ENCODE data around the gene RBM10.

RBM10 gene

DNA sequence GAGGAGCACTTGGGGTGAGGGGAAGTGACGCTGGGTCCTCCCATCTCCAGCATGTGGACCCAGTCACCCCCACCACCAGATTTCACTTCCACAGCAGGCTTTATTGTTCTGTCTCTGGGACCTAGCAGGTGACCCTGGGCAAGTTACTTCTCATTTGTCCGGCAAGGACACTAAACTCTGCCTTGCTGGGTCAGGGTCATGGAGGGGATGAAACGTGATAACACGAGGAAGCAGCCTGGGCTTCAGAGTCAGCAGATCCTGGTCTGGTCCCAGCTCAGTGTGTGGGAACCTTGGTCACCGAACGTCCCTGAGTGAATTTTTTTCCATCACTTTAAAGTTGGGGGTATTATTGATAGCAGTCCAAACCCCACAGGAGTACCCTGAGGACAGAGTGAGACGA lies 52.5 kb downstream of the RBM10 start:
- DNase-seq (ENCODE audit: low read depth): no peak

DNA sequence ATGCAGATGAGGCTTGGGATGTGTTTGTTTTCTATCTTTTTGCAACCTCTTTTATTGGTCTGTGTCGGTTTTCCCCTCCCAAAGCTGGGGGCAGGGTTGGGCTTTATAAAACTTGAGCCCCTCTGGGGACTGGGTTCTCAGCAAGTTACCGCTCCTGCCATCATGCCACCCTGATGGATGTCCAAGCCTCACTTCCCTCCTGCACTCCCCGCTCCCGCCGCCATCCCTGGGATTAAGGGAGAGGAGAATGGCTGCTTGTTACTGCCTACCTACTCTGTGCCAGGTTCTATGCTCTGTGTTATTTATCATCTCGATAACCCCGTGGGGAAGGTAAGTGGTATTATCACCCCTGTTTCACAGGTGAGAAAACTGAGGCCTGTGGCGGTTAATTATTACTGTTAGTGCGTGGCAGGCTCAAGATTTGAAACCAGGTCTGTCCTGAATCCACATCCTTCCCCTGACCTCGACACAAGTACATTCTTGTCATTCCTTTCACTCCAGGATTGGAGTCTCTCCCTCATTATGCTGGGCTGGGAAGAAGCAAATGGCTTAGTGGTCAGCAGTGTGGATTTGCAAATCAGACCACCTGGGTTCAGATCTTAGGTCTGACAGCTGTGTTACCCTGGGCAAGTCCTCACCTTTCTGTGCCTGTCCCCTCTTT lies 53.1 kb downstream of the RBM10 start:
- DNase-seq (ENCODE audit: low read depth): no peak

DNA sequence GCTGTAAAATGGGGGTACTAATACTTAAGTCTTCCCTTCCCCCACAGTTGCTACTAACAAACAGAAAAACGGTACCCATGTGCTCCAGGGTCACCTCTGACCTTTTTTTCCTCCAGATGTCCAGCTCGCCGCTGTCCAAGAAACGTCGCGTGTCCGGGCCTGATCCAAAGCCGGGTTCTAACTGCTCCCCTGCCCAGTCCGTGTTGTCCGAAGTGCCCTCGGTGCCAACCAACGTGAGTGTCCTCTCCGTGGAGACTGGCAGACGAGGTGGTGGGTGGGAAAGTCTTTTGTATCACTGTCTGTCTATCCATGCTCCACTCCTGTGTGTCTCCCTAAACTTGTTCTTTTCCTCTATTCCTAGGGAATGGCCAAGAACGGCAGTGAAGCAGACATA lies 53.7 kb downstream of the RBM10 start:
- DNase-seq (ENCODE audit: low read depth): no peak

DNA sequence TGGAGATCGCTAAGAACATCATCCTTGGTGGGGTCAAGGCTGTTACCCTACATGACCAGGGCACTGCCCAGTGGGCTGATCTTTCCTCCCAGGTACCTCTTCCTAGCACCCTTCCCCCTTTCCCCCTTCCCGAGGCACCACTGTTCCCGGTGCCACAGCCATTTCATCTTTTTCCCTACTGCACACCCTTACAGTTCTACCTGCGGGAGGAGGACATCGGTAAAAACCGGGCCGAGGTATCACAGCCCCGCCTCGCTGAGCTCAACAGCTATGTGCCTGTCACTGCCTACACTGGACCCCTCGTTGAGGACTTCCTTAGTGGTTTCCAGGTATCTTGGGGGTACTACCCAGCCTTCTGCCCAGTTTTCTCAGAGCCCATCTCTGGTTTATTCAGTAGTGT lies 54.3 kb downstream of the RBM10 start:
- DNase-seq (ENCODE audit: low read depth): no peak

DNA sequence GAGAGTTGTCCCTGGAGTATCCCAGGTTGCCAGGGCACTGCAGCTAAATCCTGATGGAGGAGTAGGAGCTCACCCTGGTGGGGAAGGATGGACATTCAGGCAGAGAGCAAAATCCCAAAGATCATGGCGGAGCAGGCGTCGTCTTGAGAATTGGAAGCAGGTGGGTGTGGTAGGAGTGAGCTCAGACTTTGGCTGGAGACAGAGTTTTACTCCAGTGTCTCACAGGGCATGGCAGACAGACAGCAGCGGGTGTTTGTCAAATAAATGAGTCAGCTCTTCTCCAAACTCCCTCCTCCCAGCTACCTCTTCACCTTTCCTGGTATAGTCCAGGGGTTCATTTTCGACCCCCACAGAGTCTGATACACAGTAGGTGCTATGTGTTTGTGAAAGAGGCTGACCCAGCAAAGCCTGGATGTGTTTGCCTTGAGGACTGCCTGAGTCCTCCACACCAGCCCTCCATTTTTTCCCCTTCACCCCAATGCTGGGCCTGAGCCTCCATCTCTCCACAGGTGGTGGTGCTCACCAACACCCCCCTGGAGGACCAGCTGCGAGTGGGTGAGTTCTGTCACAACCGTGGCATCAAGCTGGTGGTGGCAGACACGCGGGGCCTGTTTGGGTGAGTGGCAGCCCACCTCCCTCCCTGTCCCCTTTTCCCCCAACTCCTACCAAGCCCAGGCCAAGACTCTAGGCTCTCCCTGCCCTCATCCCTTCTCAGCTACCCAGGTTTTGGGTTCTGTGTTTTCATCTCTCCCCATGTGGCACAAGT lies 55.5 kb downstream of the RBM10 start:
- DNase-seq (ENCODE audit: low read depth): no peak

DNA sequence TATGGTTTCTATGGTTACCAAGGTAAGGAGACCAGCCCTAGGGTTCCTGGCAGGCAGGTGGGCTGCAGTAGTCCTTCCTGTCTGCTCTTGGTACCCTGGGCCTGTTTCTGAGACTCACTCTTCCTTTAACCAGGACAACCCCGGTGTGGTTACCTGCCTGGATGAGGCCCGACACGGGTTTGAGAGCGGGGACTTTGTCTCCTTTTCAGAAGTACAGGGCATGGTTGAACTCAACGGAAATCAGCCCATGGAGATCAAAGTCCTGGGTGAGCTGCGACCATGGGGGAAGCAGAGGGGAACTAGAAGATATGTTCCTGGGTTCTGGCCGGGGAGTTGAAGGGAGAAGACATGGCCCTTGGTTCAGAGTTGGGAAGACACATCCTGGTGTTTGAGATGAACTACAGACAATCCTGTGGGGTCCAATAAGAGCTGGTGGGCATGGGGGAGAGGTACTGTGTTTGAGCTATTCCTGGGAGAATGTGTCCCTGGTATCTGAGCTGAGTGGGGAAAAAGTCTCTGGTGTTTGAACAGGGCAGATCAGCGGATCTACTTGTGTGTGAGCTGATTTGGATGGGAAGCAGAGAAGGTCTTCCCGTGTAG lies 56.4 kb downstream of the RBM10 start:
- no peak for DNase-seq (ENCODE audit: low read depth)

DNA sequence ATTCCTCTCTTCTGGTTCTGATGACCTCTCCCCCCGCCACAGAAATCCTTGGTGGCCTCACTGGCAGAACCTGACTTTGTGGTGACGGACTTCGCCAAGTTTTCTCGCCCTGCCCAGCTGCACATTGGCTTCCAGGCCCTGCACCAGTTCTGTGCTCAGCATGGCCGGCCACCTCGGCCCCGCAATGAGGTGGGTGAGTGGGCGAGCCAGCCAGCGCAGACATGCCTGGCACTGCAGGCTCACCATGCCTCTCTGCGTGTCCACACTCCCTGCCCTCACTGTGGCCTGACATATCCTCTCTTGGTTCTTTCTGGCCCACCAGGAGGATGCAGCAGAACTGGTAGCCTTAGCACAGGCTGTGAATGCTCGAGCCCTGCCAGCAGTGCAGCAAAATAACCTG lies 57.3 kb downstream of the RBM10 start:
- no peak for DNase-seq (ENCODE audit: low read depth)

DNA sequence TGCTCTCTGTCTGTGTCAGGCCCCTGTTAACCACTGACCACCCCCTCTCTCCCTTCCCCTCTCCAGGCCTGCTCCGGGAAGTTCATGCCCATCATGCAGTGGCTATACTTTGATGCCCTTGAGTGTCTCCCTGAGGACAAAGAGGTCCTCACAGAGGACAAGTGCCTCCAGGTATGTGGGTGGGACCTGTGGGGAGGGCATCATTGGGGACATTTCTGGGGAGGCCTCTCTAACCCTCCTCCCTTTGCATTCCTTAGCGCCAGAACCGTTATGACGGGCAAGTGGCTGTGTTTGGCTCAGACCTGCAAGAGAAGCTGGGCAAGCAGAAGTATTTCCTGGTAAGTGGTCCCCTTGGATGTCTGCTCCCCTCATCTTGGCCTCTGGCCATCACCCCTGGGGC lies 57.9 kb downstream of the RBM10 start:
- DNase-seq (ENCODE audit: low read depth): no peak

DNA sequence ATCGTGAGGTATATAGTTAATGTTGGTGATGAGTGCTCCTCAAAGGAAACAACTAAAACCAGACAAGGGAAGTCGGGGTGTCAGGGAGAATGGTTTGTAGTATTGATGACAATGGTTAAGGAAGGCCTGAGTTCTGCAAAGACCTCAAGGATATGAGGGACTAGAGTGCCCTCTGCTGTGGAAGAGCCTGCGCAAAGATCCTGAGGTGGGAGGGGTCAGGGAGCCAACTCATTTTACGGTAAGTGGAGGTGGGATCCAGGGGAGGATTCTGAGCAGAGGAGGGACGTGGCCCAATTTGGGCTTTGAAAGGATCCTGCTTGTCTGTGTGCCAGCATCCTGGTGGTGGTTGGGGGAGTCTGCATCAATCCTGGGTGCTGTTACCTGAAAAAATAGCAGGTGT lies 59.9 kb downstream of the RBM10 start:
- no peak for DNase-seq (ENCODE audit: low read depth)

DNA sequence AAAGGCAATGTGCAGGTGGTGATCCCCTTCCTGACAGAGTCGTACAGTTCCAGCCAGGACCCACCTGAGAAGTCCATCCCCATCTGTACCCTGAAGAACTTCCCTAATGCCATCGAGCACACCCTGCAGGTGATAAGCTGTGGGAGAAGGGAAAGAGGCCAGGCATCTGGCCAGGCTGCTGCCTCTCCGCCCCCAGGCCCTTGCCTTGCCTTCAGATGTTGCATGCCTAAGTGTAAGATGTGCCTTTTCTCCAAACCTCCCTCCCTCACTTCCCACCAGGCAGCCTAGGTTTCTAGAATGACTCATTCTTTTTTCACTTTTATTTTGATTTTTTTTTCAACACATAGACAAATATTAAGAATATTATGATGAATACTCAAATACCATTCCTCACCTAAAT lies 61.3 kb downstream of the RBM10 start:
- no peak for DNase-seq (ENCODE audit: low read depth)

DNA sequence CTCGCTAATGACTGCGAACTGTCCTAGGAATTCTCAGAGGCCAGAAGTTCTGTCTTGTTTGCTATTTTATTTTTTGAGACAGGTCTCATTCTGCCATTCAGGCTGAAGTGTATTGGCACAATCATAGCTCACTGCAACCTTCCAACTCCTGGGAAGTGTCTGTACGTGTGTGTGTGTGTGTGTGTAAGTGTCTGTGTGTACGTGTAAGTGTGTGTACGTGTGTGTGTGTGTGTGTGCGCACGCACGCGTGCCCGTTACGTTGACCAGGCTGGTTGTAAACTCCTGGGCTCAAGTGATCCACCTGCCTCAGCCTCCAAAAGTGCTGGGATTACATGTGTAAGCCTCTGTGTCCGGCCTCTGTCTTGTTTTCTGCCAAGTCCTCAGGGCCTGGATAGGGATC lies 63.1 kb downstream of the RBM10 start:
- DNase-seq (ENCODE audit: low read depth): no peak

DNA sequence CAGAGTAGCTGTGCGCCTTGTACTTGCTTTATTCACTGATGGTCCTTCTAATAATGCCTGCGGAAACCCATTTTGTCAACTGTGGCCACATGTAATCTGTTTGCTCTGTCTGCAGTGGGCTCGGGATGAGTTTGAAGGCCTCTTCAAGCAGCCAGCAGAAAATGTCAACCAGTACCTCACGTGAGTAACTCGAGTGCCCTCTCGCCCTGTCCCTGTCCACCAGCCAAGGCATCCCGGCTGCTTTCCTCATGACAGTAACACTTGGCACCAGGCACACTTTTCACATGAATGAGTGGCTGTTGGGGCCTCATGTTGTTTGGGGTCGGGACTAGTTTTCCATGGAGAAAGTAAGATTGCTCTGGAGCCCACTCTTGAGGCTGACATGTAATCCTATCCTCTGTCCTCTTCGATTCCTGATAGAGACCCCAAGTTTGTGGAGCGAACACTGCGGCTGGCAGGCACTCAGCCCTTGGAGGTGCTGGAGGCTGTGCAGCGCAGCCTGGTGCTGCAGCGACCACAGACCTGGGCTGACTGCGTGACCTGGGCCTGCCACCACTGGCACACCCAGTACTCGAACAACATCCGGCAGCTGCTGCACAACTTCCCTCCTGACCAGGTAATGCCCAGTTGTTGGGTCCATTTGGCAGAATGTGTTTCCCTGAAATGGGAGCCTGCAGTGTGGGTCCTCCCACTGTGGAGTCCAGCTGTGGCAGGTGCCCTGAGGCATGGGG lies 64.7 kb downstream of the RBM10 start:
- DNase-seq (ENCODE audit: low read depth): no peak

DNA sequence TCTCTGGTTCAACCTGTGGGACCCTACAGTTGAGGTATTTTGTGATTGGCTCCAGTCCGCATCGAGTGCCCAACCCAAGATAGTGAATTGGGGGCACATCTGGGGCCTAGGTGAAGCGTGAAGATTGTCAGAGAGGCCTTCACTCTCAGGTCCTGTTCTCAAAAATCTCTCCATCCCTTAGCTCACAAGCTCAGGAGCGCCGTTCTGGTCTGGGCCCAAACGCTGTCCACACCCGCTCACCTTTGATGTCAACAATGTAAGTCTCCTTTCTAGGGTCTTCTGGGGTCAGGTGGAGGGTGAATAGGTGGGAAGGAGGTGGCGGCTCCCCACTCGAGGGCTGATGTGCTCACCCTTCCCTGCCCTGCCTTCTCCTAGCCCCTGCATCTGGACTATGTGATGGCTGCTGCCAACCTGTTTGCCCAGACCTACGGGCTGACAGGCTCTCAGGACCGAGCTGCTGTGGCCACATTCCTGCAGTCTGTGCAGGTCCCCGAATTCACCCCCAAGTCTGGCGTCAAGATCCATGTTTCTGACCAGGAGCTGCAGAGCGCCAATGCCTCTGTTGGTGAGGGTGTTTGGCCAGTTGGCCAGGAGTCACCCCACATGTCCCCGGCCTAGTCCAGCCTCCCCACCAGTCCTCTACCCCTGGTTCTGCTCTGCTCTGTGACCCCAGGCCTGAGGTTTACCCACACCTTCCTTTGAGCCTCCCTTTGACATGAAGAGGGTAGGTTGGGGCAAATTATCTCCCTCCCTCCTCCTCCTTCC lies 65.8 kb downstream of the RBM10 start:
- no peak for DNase-seq (ENCODE audit: low read depth)

DNA sequence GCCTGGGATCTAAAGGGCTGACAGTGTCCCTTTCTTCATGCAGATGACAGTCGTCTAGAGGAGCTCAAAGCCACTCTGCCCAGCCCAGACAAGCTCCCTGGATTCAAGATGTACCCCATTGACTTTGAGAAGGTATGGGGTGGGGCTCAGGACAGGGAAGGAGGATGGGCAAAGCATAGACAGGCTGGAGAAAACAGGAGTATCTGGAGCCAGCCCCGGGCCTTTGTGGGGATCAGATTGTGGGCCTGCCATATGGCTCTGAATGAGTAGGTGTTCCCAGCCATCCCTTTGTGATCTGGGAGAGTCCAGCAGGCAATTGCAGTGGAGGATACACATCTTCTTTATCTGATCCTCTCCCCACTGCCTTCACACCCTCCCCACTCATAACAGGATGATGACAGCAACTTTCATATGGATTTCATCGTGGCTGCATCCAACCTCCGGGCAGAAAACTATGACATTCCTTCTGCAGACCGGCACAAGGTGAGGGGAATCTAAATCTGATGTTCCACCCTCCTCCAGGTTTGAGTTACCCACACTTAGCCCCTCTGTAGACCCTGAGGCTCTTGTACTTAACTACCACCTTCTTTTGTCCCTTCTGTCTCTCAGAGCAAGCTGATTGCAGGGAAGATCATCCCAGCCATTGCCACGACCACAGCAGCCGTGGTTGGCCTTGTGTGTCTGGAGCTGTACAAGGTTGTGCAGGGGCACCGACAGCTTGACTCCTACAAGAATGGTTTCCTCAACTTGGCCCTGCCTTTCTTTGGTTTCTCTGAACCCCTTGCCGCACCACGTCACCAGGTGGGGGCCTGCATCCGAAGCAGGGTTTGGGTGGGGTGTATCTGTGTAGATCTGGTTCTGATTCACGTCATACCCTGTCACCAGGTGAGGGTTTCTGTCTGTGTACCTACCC lies 67.6 kb downstream of the RBM10 start:
- no peak for DNase-seq (ENCODE audit: low read depth)

DNA sequence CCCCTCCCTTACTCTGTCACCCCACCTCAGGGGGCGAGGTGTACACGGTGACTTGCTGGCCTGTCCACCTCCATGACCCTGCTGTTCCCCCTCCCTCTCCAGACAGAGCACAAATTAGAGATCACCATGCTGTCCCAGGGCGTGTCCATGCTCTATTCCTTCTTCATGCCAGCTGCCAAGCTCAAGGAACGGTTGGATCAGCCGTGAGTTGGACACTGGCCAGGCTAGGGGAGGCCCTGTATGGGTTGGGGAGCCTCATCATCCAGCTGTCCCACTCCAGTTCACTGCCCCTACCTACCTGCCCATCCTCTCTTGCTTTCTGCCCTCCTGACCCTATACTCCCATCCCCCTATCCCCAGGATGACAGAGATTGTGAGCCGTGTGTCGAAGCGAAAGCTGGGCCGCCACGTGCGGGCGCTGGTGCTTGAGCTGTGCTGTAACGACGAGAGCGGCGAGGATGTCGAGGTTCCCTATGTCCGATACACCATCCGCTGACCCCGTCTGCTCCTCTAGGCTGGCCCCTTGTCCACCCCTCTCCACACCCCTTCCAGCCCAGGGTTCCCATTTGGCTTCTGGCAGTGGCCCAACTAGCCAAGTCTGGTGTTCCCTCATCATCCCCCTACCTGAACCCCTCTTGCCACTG lies 69.5 kb downstream of the RBM10 start:
- DNase-seq (ENCODE audit: low read depth): no peak

DNA sequence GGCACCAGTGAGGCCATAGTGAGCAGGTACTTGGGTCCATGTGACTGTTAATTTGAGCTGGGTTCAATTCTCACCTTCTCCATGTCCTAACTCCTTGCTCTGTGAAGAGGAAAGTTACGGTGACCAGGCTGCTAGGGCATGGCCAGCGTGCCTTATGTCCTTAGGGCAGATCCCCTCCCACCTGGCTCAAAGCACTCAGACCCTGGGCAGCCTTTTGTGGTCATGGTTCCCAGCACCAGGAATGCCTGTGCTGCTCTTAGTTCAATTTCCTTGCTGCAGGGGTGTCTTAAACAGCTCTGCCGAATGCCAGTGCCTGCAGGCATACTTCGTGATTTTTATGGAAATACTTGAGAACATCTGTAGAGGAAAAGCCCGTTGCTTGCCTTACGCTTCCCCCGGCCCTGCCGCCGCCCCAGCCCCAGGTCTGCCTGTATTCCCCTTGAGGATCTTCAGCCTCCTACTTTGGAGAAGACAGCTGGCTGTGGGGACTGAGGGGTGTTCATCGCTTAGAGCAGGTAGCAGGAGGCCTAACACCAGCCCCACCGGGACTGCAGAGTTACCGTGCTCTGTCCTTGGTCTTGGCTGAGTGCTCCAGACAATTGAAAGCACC lies 70.4 kb downstream of the RBM10 start:
- DNase-seq (ENCODE audit: low read depth): no peak

DNA sequence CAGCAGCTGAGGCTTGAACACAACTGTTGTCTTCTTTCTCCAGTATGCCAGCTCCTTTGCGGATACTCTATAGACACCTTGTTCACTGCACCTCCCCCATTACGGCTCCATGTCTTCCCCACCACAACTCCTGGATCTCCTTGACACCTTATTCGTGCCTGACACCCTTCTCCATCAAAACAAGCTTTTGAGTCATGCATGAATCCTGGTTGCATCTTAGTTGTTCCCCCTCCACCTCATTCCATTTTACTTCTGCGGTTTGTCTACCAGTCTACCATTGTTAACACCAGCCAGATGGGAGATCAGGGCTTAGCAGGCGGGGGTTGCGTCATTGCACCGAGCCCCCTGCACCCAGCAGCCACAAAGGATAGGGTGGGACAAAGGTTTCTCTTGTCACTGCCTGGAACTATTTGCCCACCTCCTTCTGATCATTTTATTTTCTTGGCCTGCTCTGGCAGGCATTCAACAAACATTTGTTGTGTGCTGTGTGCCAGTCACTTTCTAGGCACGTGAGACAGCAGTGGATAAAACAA lies 71.4 kb downstream of the RBM10 start:
- no peak for DNase-seq (ENCODE audit: low read depth)

DNA sequence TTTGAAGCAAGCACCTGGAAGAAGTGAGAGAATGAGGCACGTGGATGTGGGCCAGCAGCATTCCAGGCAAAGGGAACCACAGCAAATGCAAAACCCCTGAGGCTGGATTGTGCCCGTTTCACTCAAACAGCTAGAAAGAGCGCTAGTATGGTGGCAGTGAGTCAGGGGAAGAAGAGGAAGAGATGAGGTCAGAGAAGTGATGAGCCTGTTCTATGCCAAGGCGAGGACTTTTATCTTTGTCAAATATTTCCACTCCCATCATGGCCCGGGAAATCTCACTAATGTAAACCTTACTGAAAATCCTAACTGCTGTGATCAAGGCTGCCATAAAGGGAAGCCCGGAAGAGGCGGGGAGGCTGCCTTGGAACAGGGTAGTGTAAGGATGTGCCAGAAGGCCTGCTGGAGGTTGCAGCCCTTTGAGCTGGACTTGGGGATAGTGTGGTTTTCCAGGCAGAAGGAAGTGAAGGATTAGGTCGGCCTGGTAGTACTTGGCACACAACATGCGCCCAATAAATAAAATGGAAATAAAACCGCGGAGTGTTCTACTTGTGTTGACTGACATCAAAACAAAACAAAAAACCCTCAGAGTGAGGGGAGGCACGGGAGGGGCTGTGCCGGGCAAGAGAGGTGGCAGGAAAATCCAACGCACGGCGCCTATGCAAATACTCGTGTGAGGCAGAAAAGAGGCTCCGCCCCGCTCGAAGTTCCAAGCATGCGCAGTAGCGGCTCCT lies 72.3 kb downstream of the RBM10 start:
- no peak for DNase-seq (ENCODE audit: low read depth)

DNA sequence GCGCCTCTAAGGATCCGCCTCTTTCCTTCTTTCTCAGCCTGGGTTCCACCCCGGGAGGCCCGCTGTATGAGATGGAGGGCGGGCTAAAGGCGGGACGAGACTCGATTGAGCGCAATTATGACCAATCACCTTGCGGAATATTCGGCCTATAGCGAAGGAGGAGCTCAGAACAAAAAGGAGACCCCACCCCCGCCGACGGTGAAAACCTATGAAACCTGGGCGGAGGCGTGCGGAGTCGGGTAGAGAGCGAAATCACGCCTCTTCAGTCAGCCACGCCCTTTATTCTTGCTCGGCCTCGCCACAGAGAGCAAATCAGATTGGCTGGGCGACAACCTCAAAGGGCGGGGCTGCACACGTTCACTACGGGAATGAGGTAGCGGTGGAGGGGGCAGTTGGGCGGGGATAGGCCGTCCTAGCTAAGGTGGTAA lies 72.8 kb downstream of the RBM10 start:
- DNase-seq (ENCODE audit: low read depth): peak; percentile 90

Measured in activated T-cell treated with anti-CD3 and anti-CD28 coated beads for 1 hour (primary cell).